ENCODE data around the gene ITPK1.

Gene ITPK1

GRCh38 chr14:92976268-92976667 is 139.5 kb downstream of the ITPK1 start:
- no peak for TF ChIP-seq CTCF (conservative IDR thresholded peaks at IDR 0.05)
- no peak for TF ChIP-seq ZFX (IDR thresholded peaks at IDR 0.05)
- H3K27ac ChIP-seq: no peak overlapping the region

GRCh38 chr14:92974541-92975345 is 141.0 kb downstream of the ITPK1 start:
- TF ChIP-seq ZFX (IDR thresholded peaks at IDR 0.05) (no peak), CTCF (conservative IDR thresholded peaks at IDR 0.05) (no peak)
- peak overlapping the region; percentile 98 for H3K27ac ChIP-seq

GRCh38 chr14:92973798-92974372 is 141.8 kb downstream of the ITPK1 start:
- peak overlapping the region; percentile 98 for H3K27ac ChIP-seq
- TF ChIP-seq ZFX (IDR thresholded peaks at IDR 0.05) (no peak), CTCF (conservative IDR thresholded peaks at IDR 0.05) (no peak)

- H3K27ac ChIP-seq: peak overlapping the region; percentile 98
These were observed 142.4 kb downstream of the ITPK1 start for GRCh38 chr14:92973261-92973797.

GRCh38 chr14:92971601-92972180 is 144.0 kb downstream of the ITPK1 start:
- H3K27ac ChIP-seq: peak overlapping the region; percentile 98
- no peak for TF ChIP-seq CTCF (conservative IDR thresholded peaks at IDR 0.05)
- TF ChIP-seq ZFX (IDR thresholded peaks at IDR 0.05): no peak

More at GRCh38 chr14:92973261-92973797, 142.4 kb downstream of the ITPK1 start:
- no peak for TF ChIP-seq ZFX (IDR thresholded peaks at IDR 0.05)
- TF ChIP-seq CTCF (conservative IDR thresholded peaks at IDR 0.05): peak; percentile 97

- TF ChIP-seq ZFX (IDR thresholded peaks at IDR 0.05) (no peak), CTCF (conservative IDR thresholded peaks at IDR 0.05) (no peak)
- no peak overlapping the region for H3K27ac ChIP-seq
These were observed 145.5 kb downstream of the ITPK1 start for GRCh38 chr14:92970271-92970670.

GRCh38 chr14:92969871-92970270 is 145.9 kb downstream of the ITPK1 start:
- TF ChIP-seq CTCF (conservative IDR thresholded peaks at IDR 0.05) (no peak), ZFX (IDR thresholded peaks at IDR 0.05) (no peak)
- H3K27ac ChIP-seq: no peak overlapping the region
